ENCODE data around the gene ZNF10.

ZNF10 gene

GRCh38 chr12:133130038-133130807 lies at the start of gene ZNF10, which contains the start of gene ZNF891:
Gene ZNF10 (plus strand): TSS chr12:133130627. CDS start chr12:133144493, 13,866 bp downstream.
Gene ZNF891 (minus strand): TSS chr12:133130274. CDS start chr12:133121918, 8,356 bp downstream.
- peak; percentile 46 for DNase-seq

- no peak for DNase-seq
Observed at GRCh38 chr12:133081159-133081780, 49.2 kb upstream of the ZNF10 start.

GRCh38 chr12:133083345-133083744 lies 47.1 kb upstream of the ZNF10 start:
- no peak for DNase-seq

- DNase-seq, result no peak
Observed at GRCh38 chr12:133105620-133106019, 24.8 kb upstream of the ZNF10 start.

- no peak for DNase-seq
Observed at GRCh38 chr12:133106253-133106652, 24.2 kb upstream of the ZNF10 start.

- DNase-seq, result no peak
Observed at GRCh38 chr12:133107121-133107520, 23.3 kb upstream of the ZNF10 start.

- DNase-seq, result no peak
Observed at GRCh38 chr12:133108150-133108549, 22.3 kb upstream of the ZNF10 start.

GRCh38 chr12:133120385-133121191 lies 9.8 kb upstream of the ZNF10 start:
- DNase-seq, result no peak

GRCh38 chr12:133124674-133125073 lies 5.8 kb upstream of the ZNF10 start:
- no peak for DNase-seq

GRCh38 chr12:133129368-133130037 lies 924 bp upstream of the ZNF10 start:
- DNase-seq, result no peak

GRCh38 chr12:133130808-133131128 lies 341 bp downstream of the ZNF10 start:
- no peak for DNase-seq

- no peak for DNase-seq
Observed at GRCh38 chr12:133135747-133136146, 5.3 kb downstream of the ZNF10 start.

GRCh38 chr12:133145981-133146380 lies 15.6 kb downstream of the ZNF10 start:
- no peak for DNase-seq

- no peak for DNase-seq
Observed at GRCh38 chr12:133156125-133156690, 25.8 kb downstream of the ZNF10 start.

GRCh38 chr12:133165776-133166175 lies 35.3 kb downstream of the ZNF10 start:
- DNase-seq, result no peak

- DNase-seq, result no peak
Observed at GRCh38 chr12:133172491-133172890, 42.1 kb downstream of the ZNF10 start.

- DNase-seq, result no peak
Observed at GRCh38 chr12:133174901-133175300, 44.5 kb downstream of the ZNF10 start.

- DNase-seq, result no peak
Observed at GRCh38 chr12:133180669-133181068, 50.2 kb downstream of the ZNF10 start.

- DNase-seq, result peak; percentile 61
Observed at GRCh38 chr12:133181238-133181959, 51.0 kb downstream of the ZNF10 start, which contains the start of gene ZNF268. Gene ZNF268 (plus strand): TSS chr12:133181495. CDS start chr12:133181998, 503 bp downstream.

- DNase-seq, result no peak
Observed at GRCh38 chr12:133190176-133190575, 59.7 kb downstream of the ZNF10 start.

- no peak for DNase-seq
Observed at GRCh38 chr12:133192847-133193246, 62.4 kb downstream of the ZNF10 start.

- DNase-seq, result no peak
Observed at GRCh38 chr12:133201888-133202287, 71.5 kb downstream of the ZNF10 start.

Measured in NCI-H1694 treated with DMSO at 0.1 percent for 48 hours (cell line).